IMR-90 (cell line): ENCODE data around the gene CFAP61. TPM values are rescaled to one million over a fixed set of nuclear protein-coding genes. Genes with fewer than 3 reads are reported as not detected.

Experiments used
- ATAC-seq: fragments of 200-7000 bp; cut with Tn5 transposase; 2 replicates; pipeline ENCODE4 v1.9.1; 2020; ENCODE audit warnings: low read depth, mild to moderate bottlenecking, moderate library complexity
- BruUV-seq: library from RNA; stranded (reverse); fragments of 400-500 nt; replicated peaks from 2 replicates; lab custom pipeline; 2021; lab: Mats Ljungman, UMichigan
- CTCF ChIA-PET: fragments of 300-600 bp; formaldehyde crosslinking; extraction: SDS; loops from one replicate; lab custom pipeline; 2021; ENCODE audit warnings: antibody characterized with exemption; lab: Yijun Ruan, JAX
- POLR2A ChIA-PET: fragments of 300-600 bp; sonication (Branson Sonifier 250); formaldehyde crosslinking; loops from one replicate; lab custom pipeline; 2022; ENCODE audit warnings: antibody characterized with exemption; ENCODE audit not compliant: unreplicated experiment; lab: Charles Lee
- DNase-seq: peaks from one replicate; pipeline ENCODE4 v3.0.0; 2013
- H2AFZ ChIP-seq: replicated peaks from 2 replicates; pipeline ENCODE3; 2013; ENCODE audit warnings: low read length, mild to moderate bottlenecking; ENCODE audit not compliant: poor library complexity
- H2AK5ac ChIP-seq: 2 replicates; pipeline ENCODE4 v1.6.1; 2013; ENCODE audit warnings: low read depth, low read length, inconsistent platforms
- H2AK9ac ChIP-seq: replicated peaks from 2 replicates; pipeline ENCODE3; 2013; ENCODE audit warnings: mild to moderate bottlenecking, low read depth, low read length, moderate library complexity; ENCODE audit not compliant: poor library complexity
- H2BK120ac ChIP-seq: 2 replicates; pipeline ENCODE4 v1.6.1; 2013; ENCODE audit warnings: low read depth, low read length, inconsistent platforms
- H2BK15ac ChIP-seq: 3 replicates; pipeline ENCODE4 v1.6.1; 2013; ENCODE audit warnings: low read depth, low read length, inconsistent platforms
- H2BK20ac ChIP-seq: 2 replicates; pipeline ENCODE4 v1.6.1; 2013; ENCODE audit warnings: low read depth, mild to moderate bottlenecking, inconsistent platforms, low read length, moderate library complexity
- H2BK5ac ChIP-seq: 2 replicates; pipeline ENCODE4 v1.6.1; 2013; ENCODE audit warnings: mild to moderate bottlenecking, low read depth, low read length, inconsistent platforms; ENCODE audit not compliant: poor library complexity, severe bottlenecking
- H3K14ac ChIP-seq: replicated peaks from 2 replicates; pipeline ENCODE4 v1.6.1; 2013; ENCODE audit warnings: low read depth, low read length, inconsistent platforms
- H3K18ac ChIP-seq: 2 replicates; pipeline ENCODE4 v1.6.1; 2013; ENCODE audit warnings: low read depth, low read length, control low read depth
- H3K23ac ChIP-seq: 2 replicates; pipeline ENCODE4 v1.6.1; 2013; ENCODE audit warnings: low read depth, low read length, inconsistent platforms
- H3K27ac ChIP-seq: 2 replicates; pipeline ENCODE4 v1.5.1; 2013; ENCODE audit warnings: mild to moderate bottlenecking, control low read depth, low read length; ENCODE audit not compliant: insufficient read depth
- H3K27me3 ChIP-seq: 2 replicates; pipeline ENCODE4 v1.6.1; 2013; ENCODE audit warnings: low read length; ENCODE audit not compliant: control insufficient read depth, insufficient read depth
- H3K36me3 ChIP-seq: 2 replicates; pipeline ENCODE4 v1.6.1; 2013; ENCODE audit warnings: low read length, mixed read lengths; ENCODE audit not compliant: control insufficient read depth, insufficient read depth
- H3K4ac ChIP-seq: 2 replicates; pipeline ENCODE4 v1.6.1; 2013; ENCODE audit warnings: low read depth, low read length, inconsistent platforms
- H3K4me1 ChIP-seq: 2 replicates; pipeline ENCODE4 v1.6.1; 2013; ENCODE audit warnings: low read length, mixed read lengths; ENCODE audit not compliant: control insufficient read depth, insufficient read depth
- H3K4me2 ChIP-seq: 2 replicates; pipeline ENCODE4 v1.6.1; 2013; ENCODE audit warnings: low read depth, mild to moderate bottlenecking, control low read depth, low read length, moderate library complexity
- H3K4me3 ChIP-seq: 2 replicates; pipeline ENCODE4 v1.5.1; 2013; ENCODE audit warnings: low read depth, mild to moderate bottlenecking, control low read depth, low read length, moderate library complexity; ENCODE audit not compliant: insufficient read depth
- H3K56ac ChIP-seq: 2 replicates; pipeline ENCODE4 v1.6.1; 2013; ENCODE audit warnings: low read length, inconsistent platforms; ENCODE audit not compliant: insufficient read depth; ENCODE audit errors: extremely low read depth
- H3K79me1 ChIP-seq, 2 experiments: 2 replicates each; pipeline ENCODE4 v1.6.1; 2013; ENCODE audit warnings: low read length in 2 of 2, inconsistent platforms in 1 of 2, low read depth in 1 of 2
- H3K9ac ChIP-seq: 2 replicates; pipeline ENCODE4 v1.6.1; 2013; ENCODE audit warnings: low read depth, low read length, control low read depth
- H3K9me1 ChIP-seq: 2 replicates; pipeline ENCODE4 v1.6.1; 2013; ENCODE audit warnings: low read length, inconsistent platforms; ENCODE audit not compliant: insufficient read depth
- H3K9me3 ChIP-seq: 2 replicates; pipeline ENCODE4 v1.6.1; 2013; ENCODE audit warnings: low read length; ENCODE audit not compliant: control insufficient read depth, insufficient read depth
- H4K20me1 ChIP-seq: 2 replicates; pipeline ENCODE4 v1.6.1; 2013; ENCODE audit warnings: low read length, inconsistent platforms; ENCODE audit not compliant: insufficient read depth
- H4K5ac ChIP-seq: 2 replicates; pipeline ENCODE4 v1.6.1; 2013; ENCODE audit warnings: mild to moderate bottlenecking, low read depth, low read length, control low read depth
- H4K8ac ChIP-seq, 2 experiments: 2 replicates each; pipeline ENCODE4 v1.6.1; 2013; ENCODE audit warnings: low read depth in 2 of 2, low read length in 2 of 2, control low read depth in 1 of 2, inconsistent platforms in 1 of 2
- H4K91ac ChIP-seq: 2 replicates; pipeline ENCODE4 v1.6.1; 2013; ENCODE audit warnings: low read depth, low read length, inconsistent platforms; ENCODE audit not compliant: insufficient read depth
- CEBPB ChIP-seq: IDR thresholded peaks from 2 replicates; pipeline ENCODE4 v1.6.1; 2012; ENCODE audit warnings: low read depth, low read length, improper control_type of control experiment
- CHD1 ChIP-seq: IDR thresholded peaks from 2 replicates; pipeline ENCODE4 v1.6.1; 2012; ENCODE audit warnings: low read depth, low read length, improper control_type of control experiment
- CTCF ChIP-seq: conservative IDR thresholded peaks from 2 replicates; pipeline ENCODE4 v1.5.1; 2012; ENCODE audit warnings: mild to moderate bottlenecking, low read depth, low read length, improper control_type of control experiment
- MAFK ChIP-seq: IDR thresholded peaks from 2 replicates; pipeline ENCODE4 v1.6.1; 2012; ENCODE audit warnings: low read depth, low read length, improper control_type of control experiment
- MXI1 ChIP-seq: IDR thresholded peaks from 2 replicates; pipeline ENCODE4 v1.6.1; 2012; ENCODE audit warnings: low read depth, mild to moderate bottlenecking, low read length, moderate library complexity, borderline replicate concordance
- NFE2L2 ChIP-seq: fragments of 150-350 bp; IDR thresholded peaks from 2 replicates; pipeline ENCODE4 v1.6.1; 2016; ENCODE audit warnings: low read depth, mild to moderate bottlenecking, low read length
- POLR2A ChIP-seq: IDR thresholded peaks from 2 replicates; pipeline ENCODE4 v1.6.1; 2012; ENCODE audit warnings: mild to moderate bottlenecking, low read depth, low read length
- RCOR1 ChIP-seq: IDR thresholded peaks from 2 replicates; pipeline ENCODE4 v1.6.1; 2012; ENCODE audit warnings: mild to moderate bottlenecking, low read length, improper control_type of control experiment; ENCODE audit not compliant: insufficient replicate concordance
- RFX5 ChIP-seq: IDR thresholded peaks from 2 replicates; pipeline ENCODE4 v1.8.0; 2012; ENCODE audit warnings: low read depth, mild to moderate bottlenecking, low read length, moderate library complexity
- SMC3 ChIP-seq: fragments of 150-350 bp; IDR thresholded peaks from 2 replicates; pipeline ENCODE4 v1.6.1; 2016; ENCODE audit warnings: low read depth, mild to moderate bottlenecking, antibody characterized with exemption, low read length, moderate library complexity
- whole genome bisulfite sequencing, 2 experiments: methylation state at CpG; one replicate each; pipeline versions ENCODE4 v1.1.5 to v1.1.7; 2013; ENCODE audit warnings: missing lambda C conversion rate in 2 of 2; ENCODE audit not compliant: insufficient read length in 1 of 2; ENCODE audit errors: extremely low coverage in 2 of 2; 5-methylcytosine and 5-hydroxymethylcytosine counted together
- dilution Hi-C: fragments of 300-500 bp; cut with HindIII; formaldehyde crosslinking; loops from one replicate; pipeline ENCODE4 v1.14.3; 2018; ENCODE audit warnings: low sequenced_read_pairs; ENCODE audit not compliant: unreplicated experiment
- in situ Hi-C: fragments of 300-500 bp; cut with MboI; formaldehyde crosslinking; loops from 3 replicates; pipeline ENCODE4 v1.14.3; 2019; ENCODE audit warnings: low sequenced_read_pairs, inconsistent platforms, mixed read lengths
- intact Hi-C: fragments of 100-400 bp; cut with micrococcal nuclease; formaldehyde crosslinking; loops from 2 replicates; pipeline ENCODE4 v1.10.0; 2022
- polyA plus RNA-seq, 3 experiments: library from polyadenylated mRNA; depleted of rRNA; stranded (reverse); fragments of >200 nt; gene quantifications; 2 replicates each; pipeline ENCODE4 v1.2.3, GENCODE V29; 2012; ENCODE audit warnings: low replicate concordance in 1 of 3
- total RNA-seq: library from RNA; depleted of rRNA; stranded (reverse); fragments of >200 nt; gene quantifications from 2 replicates; pipeline ENCODE4 v1.2.3, GENCODE V29; 2012

Gene CFAP61
- total and polyA plus RNA-seq, 2 of the 4 experiments (the other 2 are of a cell fraction), result 0.07 TPM; not detected in 1

GRCh38 chr20:20292472-20292871 is 240.1 kb downstream of the CFAP61 start:
- H3K4me1 ChIP-seq, result no peaks in the 10 kb centered on the region
- 92% methylated on average over 2 of the region's 4 CpGs; no CpG with 5 or more reads in 1 of the 2 experiments for WGBS, 2 experiments
- H4K91ac ChIP-seq, result no peak overlapping the region
- H2BK15ac ChIP-seq, result no peak overlapping the region
- H3K23ac ChIP-seq, result no peak overlapping the region
- H2AK5ac ChIP-seq, result no peak overlapping the region
- no peak overlapping the region for H2BK20ac ChIP-seq
- no peaks in the 10 kb centered on the region for H3K36me3 ChIP-seq
- no peak overlapping the region for H2BK120ac ChIP-seq
- H3K4me3 ChIP-seq, result no peak overlapping the region
- H3K56ac ChIP-seq, result no peak overlapping the region
- no peak overlapping the region for H3K27ac ChIP-seq
- CTCF ChIA-PET, result no interaction called here
- in situ Hi-C loops, result no loop called here
- no peak overlapping the region for H4K8ac ChIP-seq
- H3K4me2 ChIP-seq, result no peak overlapping the region
- no peaks in the 10 kb centered on the region for H3K79me1 ChIP-seq
- no peaks in the 10 kb centered on the region for H4K20me1 ChIP-seq
- dilution Hi-C loops, result no loop called here
- ATAC-seq, result no peak
- POLR2A ChIA-PET, result no interaction called here
- no TSS peak for BruUV-seq
- H4K5ac ChIP-seq, result no peak overlapping the region
- no peak overlapping the region for H2AK9ac ChIP-seq
- H3K18ac ChIP-seq, result no peak overlapping the region
- no peak overlapping the region for H3K9ac ChIP-seq
- no peak overlapping the region for H2AFZ ChIP-seq
- no peak for TF ChIP-seq SMC3
- TF ChIP-seq NFE2L2, result no peak
- no peak for TF ChIP-seq MXI1
- TF ChIP-seq CEBPB, result no peak
- TF ChIP-seq RFX5, result no peak
- no peak for TF ChIP-seq CHD1
- TF ChIP-seq CTCF, result no peak
- TF ChIP-seq RCOR1, result no peak
- no peak for TF ChIP-seq MAFK
- TF ChIP-seq POLR2A, result no peak
- DNase-seq, result no peak
- H2BK5ac ChIP-seq, result no peak overlapping the region
- no peak overlapping the region for H3K14ac ChIP-seq
- H3K9me1 ChIP-seq, result no peaks in the 10 kb centered on the region
- intact Hi-C loops, result no loop called here
- no peaks in the 10 kb centered on the region for H3K27me3 ChIP-seq
- no peak overlapping the region for H3K4ac ChIP-seq
- no peaks in the 10 kb centered on the region for H3K9me3 ChIP-seq
